ENCODE results near the gene ZNF792.

DNA sequence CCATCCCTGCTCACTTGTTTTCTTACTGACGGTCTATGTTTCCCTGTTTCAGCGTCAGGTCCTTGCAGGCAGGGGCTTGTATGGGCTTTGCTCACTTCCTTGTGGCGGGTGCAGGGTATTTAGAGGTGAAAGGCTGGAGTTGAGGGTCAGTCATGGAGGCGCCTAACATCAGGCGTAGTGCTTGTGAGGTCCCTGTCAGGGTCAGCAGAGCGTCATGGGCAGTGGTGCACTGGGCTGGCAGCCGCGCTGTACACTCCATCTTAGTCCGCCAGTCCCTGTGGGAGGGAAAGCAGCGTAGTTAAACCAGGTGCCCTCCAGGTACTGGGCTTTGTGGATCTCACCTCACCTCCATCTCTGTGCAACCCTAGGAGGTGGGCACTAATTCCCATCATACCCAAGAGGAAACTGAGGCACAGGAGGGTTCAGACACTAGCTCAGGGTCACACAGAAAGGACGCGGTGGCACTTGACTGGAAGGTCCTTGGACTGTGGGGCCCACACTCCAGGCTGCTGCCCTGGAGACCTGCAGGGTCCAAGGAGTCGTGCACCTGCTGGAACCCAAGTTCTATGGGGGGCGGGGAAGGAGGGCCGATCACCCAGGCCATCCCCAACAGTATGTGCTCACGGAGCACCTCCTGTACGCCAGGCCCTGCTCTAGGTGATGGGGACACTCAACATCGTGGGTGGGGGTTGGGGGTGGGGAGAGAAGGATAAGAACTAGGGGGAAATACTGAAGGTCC is 40.7 kb upstream of the ZNF792 start:
- TF ChIP-seq, protein P1, sequence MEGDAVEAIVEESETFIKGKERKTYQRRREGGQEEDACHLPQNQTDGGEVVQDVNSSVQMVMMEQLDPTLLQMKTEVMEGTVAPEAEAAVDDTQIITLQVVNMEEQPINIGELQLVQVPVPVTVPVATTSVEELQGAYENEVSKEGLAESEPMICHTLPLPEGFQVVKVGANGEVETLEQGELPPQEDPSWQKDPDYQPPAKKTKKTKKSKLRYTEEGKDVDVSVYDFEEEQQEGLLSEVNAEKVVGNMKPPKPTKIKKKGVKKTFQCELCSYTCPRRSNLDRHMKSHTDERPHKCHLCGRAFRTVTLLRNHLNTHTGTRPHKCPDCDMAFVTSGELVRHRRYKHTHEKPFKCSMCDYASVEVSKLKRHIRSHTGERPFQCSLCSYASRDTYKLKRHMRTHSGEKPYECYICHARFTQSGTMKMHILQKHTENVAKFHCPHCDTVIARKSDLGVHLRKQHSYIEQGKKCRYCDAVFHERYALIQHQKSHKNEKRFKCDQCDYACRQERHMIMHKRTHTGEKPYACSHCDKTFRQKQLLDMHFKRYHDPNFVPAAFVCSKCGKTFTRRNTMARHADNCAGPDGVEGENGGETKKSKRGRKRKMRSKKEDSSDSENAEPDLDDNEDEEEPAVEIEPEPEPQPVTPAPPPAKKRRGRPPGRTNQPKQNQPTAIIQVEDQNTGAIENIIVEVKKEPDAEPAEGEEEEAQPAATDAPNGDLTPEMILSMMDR (IDR thresholded peaks at IDR 0.05) = no peak
- TF ChIP-seq POLR2A (IDR thresholded peaks at IDR 0.05) = no peak

Data from vagina (tissue), 2 donors.